HG03175 (cell line): Measurements from ENCODE around the gene GFI1.
"Not testable (repeated sequence)": the region's sequence is repeated elsewhere in the genome, so short reads cannot be mapped to it uniquely, and the experiment has no call there.

Experiments
- ATAC-seq: cut with Tn5 transposase; IDR thresholded peaks from one replicate; pipeline ENCODE4 v1.9.1; 2021; ENCODE audit warnings: mild to moderate bottlenecking, moderate library complexity; ENCODE audit not compliant: unreplicated experiment

Gene GFI1

GRCh38 chr1:92466683-92467352 is 19.9 kb downstream of the GFI1 start:
- ATAC-seq: no peak

GRCh38 chr1:92465256-92465647 is 21.5 kb downstream of the GFI1 start:
- ATAC-seq: no peak

- no peak for ATAC-seq
These were observed 22.0 kb downstream of the GFI1 start for GRCh38 chr1:92464588-92465255.

- peak; percentile 87 for ATAC-seq
These were observed 25.2 kb downstream of the GFI1 start for GRCh38 chr1:92461364-92462097.

- no peak for ATAC-seq
These were observed 26.8 kb downstream of the GFI1 start for GRCh38 chr1:92459871-92460320.

GRCh38 chr1:92458146-92458545 is 28.6 kb downstream of the GFI1 start:
- no peak for ATAC-seq

- no peak for ATAC-seq
These were observed 38.7 kb downstream of the GFI1 start for GRCh38 chr1:92447976-92448375.

GRCh38 chr1:92447033-92447681 is 39.6 kb downstream of the GFI1 start:
- ATAC-seq: no peak

- ATAC-seq: no peak
These were observed 40.2 kb downstream of the GFI1 start for GRCh38 chr1:92446546-92446945.

GRCh38 chr1:92445865-92446264 is 40.9 kb downstream of the GFI1 start:
- no peak for ATAC-seq

GRCh38 chr1:92444351-92444750 is 42.4 kb downstream of the GFI1 start:
- no peak for ATAC-seq

GRCh38 chr1:92443893-92444292 is 42.8 kb downstream of the GFI1 start:
- ATAC-seq: no peak

GRCh38 chr1:92442351-92442750 is 44.4 kb downstream of the GFI1 start:
- no peak for ATAC-seq

GRCh38 chr1:92441697-92442342 is 44.9 kb downstream of the GFI1 start:
- no peak for ATAC-seq

- no peak for ATAC-seq
These were observed 45.4 kb downstream of the GFI1 start for GRCh38 chr1:92441316-92441696.

- ATAC-seq: no peak
These were observed 47.4 kb downstream of the GFI1 start for GRCh38 chr1:92439291-92439690.

- ATAC-seq: not testable (repeated sequence)
These were observed 52.2 kb downstream of the GFI1 start for GRCh38 chr1:92434572-92434971.

GRCh38 chr1:92430030-92430429 is 56.7 kb downstream of the GFI1 start:
- ATAC-seq: no peak

GRCh38 chr1:92425617-92426016 is 61.1 kb downstream of the GFI1 start:
- no peak for ATAC-seq
